Measurements from ENCODE around the gene NUP50. TPM values are rescaled to one million over a fixed set of nuclear protein-coding genes. Genes with fewer than 3 reads are reported as not detected.
A peak's percentile ranks its signal among the peaks of the same experiment; 100 is the strongest.

The NUP50 gene
- total and polyA plus RNA-seq, 2 of the 13 experiments (the other 11 are each of a cell fraction or from before 2014, with no cell fraction given), result 14.2 to 52.4 TPM

GRCh38 chr22:45163451-45164269 lies at the start of gene NUP50 (continued):
- TF ChIP-seq, protein P1, sequence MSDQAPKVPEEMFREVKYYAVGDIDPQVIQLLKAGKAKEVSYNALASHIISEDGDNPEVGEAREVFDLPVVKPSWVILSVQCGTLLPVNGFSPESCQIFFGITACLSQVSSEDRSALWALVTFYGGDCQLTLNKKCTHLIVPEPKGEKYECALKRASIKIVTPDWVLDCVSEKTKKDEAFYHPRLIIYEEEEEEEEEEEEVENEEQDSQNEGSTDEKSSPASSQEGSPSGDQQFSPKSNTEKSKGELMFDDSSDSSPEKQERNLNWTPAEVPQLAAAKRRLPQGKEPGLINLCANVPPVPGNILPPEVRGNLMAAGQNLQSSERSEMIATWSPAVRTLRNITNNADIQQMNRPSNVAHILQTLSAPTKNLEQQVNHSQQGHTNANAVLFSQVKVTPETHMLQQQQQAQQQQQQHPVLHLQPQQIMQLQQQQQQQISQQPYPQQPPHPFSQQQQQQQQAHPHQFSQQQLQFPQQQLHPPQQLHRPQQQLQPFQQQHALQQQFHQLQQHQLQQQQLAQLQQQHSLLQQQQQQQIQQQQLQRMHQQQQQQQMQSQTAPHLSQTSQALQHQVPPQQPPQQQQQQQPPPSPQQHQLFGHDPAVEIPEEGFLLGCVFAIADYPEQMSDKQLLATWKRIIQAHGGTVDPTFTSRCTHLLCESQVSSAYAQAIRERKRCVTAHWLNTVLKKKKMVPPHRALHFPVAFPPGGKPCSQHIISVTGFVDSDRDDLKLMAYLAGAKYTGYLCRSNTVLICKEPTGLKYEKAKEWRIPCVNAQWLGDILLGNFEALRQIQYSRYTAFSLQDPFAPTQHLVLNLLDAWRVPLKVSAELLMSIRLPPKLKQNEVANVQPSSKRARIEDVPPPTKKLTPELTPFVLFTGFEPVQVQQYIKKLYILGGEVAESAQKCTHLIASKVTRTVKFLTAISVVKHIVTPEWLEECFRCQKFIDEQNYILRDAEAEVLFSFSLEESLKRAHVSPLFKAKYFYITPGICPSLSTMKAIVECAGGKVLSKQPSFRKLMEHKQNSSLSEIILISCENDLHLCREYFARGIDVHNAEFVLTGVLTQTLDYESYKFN (CRISPR knock-in tag; conservative IDR thresholded peaks at IDR 0.05), result peak; percentile 59

GRCh38 chr22:45120440-45120839 lies 43.3 kb upstream of the NUP50 start:
- no TSS peak for BruUV-seq (replicated peaks)
- H4K20me1 ChIP-seq (ENCODE audit: insufficient read depth, low read length), result no peaks in the 10 kb centered on the region
- no peak overlapping the region for H3K27ac ChIP-seq (ENCODE audit: extremely low read length, insufficient read depth, low read length)
- ChIA-PET POLR2A (interaction anchor here (0.7 kb wide), 1 partner anchor 1381 kb away, joined by 4 read pairs; no protein-coding TSS in a partner anchor), CTCF (ENCODE audit: low intra/inter-chr PET ratio, low total read pairs) (no interaction called here)
- intact Hi-C loops (cut with micrococcal nuclease; ENCODE audit: unreplicated experiment), result no loop called here
- no peak overlapping the region for H3K9ac ChIP-seq (ENCODE audit: insufficient read depth, low read depth, low read length)
- H3K79me2 ChIP-seq (ENCODE audit: insufficient read depth, low read length), result no peaks in the 10 kb centered on the region
- no peak overlapping the region for H2AFZ ChIP-seq (ENCODE audit: low read length)
- no peaks in the 10 kb centered on the region for H3K4me1 ChIP-seq (ENCODE audit: insufficient read depth, low read length)
- H3K9me3 ChIP-seq (ENCODE audit: low read length), result no peaks in the 10 kb centered on the region
- TF ChIP-seq GABPB1 (CRISPR knock-in tag; IDR thresholded peaks at IDR 0.05) (no peak), ZNF749 (CRISPR knock-in tag; IDR thresholded peaks at IDR 0.05; ENCODE audit: borderline replicate concordance) (no peak)
- DNase-seq (ENCODE audit: low spot score) (no peak), FAIRE-seq (no peak), ATAC-seq (no peak)
- no peaks in the 10 kb centered on the region for H3K36me3 ChIP-seq (replicated peaks in 1 of 2; ENCODE audit: control insufficient read depth in 1 of 2, insufficient read depth in 2 of 2, low read length in 2 of 2)
- no peak overlapping the region for H3K4me3 ChIP-seq (replicated peaks in 1 of 3; ENCODE audit: insufficient read depth in 1 of 3, low read depth in 2 of 3, low read length in 3 of 3)
- H3K4me2 ChIP-seq (ENCODE audit: low read depth, low read length), result no peak overlapping the region; the same call in 1 of the 2 replicates
- 51% methylated on average over 9 of the region's 9 CpGs for WGBS (ENCODE audit: low lambda C conversion rate)
- H3K27me3 ChIP-seq (ENCODE audit: control insufficient read depth in 1 of 2, insufficient read depth in 2 of 2, low read length in 2 of 2), result peaks cover 0 to 21% of the 10 kb centered on the region in 2 experiments; a peak in 3 of 5 replicates
- in situ Hi-C loops (cut with HindIII; ENCODE audit: extremely low pct_ligation_motif_present, low pct_unique_long_range_greater_than_20kb), result no loop called here
